ENCODE measurements around the gene UBQLN3. TPM values are rescaled to one million over a fixed set of nuclear protein-coding genes. Genes with fewer than 3 reads are reported as not detected.

Gene UBQLN3
- total RNA-seq, 2 donors from 2014 or later, result 2.8 to 13.5 TPM

DNA sequence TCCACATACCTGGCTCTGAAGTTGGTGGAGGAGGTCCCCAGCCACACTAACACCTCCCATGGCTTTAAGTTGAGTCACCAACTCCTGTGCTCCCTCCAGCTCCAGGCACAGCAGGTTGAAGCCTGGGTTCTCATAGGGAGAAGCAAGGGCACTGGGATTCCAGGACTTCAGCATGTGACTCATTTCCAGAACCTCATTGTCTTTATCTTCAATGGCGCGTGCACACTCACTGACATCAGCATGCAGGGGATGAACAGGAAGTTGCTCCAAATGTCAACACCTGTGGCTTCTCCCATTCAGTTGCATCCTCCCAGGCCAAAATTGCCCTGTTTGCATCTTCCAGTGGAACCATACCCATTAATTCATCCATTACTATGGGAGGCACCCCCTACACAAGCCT is 12.6 kb upstream of the UBQLN3 start:
- no peaks in the 10 kb centered on the region for H3K27me3 ChIP-seq (replicated peaks; ENCODE audit: insufficient read depth)
- no peak for TF ChIP-seq POLR2AphosphoS5 (IDR thresholded peaks at IDR 0.05)
- H3K4me1 ChIP-seq (replicated peaks), result no peaks in the 10 kb centered on the region
- DNase-seq (ENCODE audit: low spot score), result no peak
- H3K27ac ChIP-seq, result no peak overlapping the region
- no peaks in the 10 kb centered on the region for H3K36me3 ChIP-seq
- 98% methylated on average over 2 of the region's 2 CpGs for WGBS
- intact Hi-C loops (cut with DNase I), result no loop called here
- H3K9me3 ChIP-seq, result no peaks in the 10 kb centered on the region
- H3K4me3 ChIP-seq, result no peak overlapping the region

DNA sequence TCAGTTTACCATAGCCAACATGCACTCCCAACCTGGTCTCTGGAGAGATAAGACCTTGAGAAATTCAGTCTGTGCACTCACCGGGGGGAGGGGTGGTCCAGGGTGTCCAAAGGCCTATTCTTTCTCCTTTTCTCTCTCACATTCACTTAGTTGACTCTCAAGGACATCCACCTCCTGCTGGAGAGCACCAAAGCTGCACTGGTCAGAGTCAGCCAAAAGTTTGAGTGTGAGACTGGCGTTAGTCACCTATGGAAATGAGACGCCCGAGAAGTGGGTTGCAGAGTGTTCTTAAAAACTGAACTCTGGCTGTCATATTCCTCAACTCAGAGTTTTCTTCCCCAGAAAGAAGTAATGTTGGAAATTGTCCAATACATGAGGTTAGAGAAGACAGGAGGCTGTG is 11.8 kb upstream of the UBQLN3 start:
- Histone ChIP-seq H3K27ac (no peak overlapping the region), H3K36me3 (no peaks in the 10 kb centered on the region), H3K9me3 (no peaks in the 10 kb centered on the region), H3K4me1 (replicated peaks) (no peaks in the 10 kb centered on the region), H3K27me3 (replicated peaks; ENCODE audit: insufficient read depth) (no peaks in the 10 kb centered on the region), H3K4me3 (no peak overlapping the region)
- intact Hi-C loops (cut with DNase I), result no loop called here
- WGBS, result 91% methylated on average over 4 of the region's 4 CpGs
- DNase-seq (ENCODE audit: low spot score), result no peak
- TF ChIP-seq, protein P1, sequence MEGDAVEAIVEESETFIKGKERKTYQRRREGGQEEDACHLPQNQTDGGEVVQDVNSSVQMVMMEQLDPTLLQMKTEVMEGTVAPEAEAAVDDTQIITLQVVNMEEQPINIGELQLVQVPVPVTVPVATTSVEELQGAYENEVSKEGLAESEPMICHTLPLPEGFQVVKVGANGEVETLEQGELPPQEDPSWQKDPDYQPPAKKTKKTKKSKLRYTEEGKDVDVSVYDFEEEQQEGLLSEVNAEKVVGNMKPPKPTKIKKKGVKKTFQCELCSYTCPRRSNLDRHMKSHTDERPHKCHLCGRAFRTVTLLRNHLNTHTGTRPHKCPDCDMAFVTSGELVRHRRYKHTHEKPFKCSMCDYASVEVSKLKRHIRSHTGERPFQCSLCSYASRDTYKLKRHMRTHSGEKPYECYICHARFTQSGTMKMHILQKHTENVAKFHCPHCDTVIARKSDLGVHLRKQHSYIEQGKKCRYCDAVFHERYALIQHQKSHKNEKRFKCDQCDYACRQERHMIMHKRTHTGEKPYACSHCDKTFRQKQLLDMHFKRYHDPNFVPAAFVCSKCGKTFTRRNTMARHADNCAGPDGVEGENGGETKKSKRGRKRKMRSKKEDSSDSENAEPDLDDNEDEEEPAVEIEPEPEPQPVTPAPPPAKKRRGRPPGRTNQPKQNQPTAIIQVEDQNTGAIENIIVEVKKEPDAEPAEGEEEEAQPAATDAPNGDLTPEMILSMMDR (IDR thresholded peaks at IDR 0.05), result no peak
- TF ChIP-seq POLR2AphosphoS5 (IDR thresholded peaks at IDR 0.05) (no peak), POLR2A (IDR thresholded peaks at IDR 0.05) (no peak)

DNA sequence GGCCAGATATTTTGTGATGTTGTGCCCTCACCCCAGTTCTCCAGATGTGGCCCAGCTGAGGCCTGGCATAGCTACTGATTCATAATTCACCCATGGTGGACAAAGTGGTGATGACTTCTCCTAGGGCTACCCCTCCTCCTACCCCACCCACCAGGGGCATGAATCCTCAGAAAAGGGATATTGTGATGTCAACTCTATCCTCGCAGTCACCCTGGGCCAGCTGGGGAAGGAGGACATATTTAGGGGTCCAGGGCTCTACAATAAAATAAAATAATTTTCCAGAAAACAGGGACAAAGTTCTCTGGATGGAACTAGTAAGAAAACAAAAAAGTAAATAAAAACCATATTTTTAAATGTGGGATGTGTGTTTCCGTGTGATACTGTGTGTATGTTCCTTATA is 6.8 kb upstream of the UBQLN3 start, which contains the start of gene UBQLNL:
Gene UBQLNL, minus strand, starts transcription at position 101 of the 400 bp plus-strand sequence. CDS start 258 bp downstream, outside the sequence.
- H3K27me3 ChIP-seq (replicated peaks; ENCODE audit: insufficient read depth), result no peaks in the 10 kb centered on the region
- H3K27ac ChIP-seq, result no peak within 1 kb of the TSS
- no peaks in the 10 kb centered on the region for H3K4me1 ChIP-seq (replicated peaks)
- H3K4me3 ChIP-seq, result no peak within 1 kb of the TSS
- H3K36me3 ChIP-seq, result no peaks in the 10 kb centered on the region
- TF ChIP-seq POLR2A (IDR thresholded peaks at IDR 0.05) (no peak), POLR2AphosphoS5 (IDR thresholded peaks at IDR 0.05) (no peak)
- TF ChIP-seq, protein P1 (IDR thresholded peaks at IDR 0.05), result no peak
- no peak for DNase-seq (ENCODE audit: low spot score)
- no peaks in the 10 kb centered on the region for H3K9me3 ChIP-seq
- intact Hi-C loops (cut with DNase I), result no loop called here
- 92% methylated on average over 2 of the region's 2 CpGs for WGBS

DNA sequence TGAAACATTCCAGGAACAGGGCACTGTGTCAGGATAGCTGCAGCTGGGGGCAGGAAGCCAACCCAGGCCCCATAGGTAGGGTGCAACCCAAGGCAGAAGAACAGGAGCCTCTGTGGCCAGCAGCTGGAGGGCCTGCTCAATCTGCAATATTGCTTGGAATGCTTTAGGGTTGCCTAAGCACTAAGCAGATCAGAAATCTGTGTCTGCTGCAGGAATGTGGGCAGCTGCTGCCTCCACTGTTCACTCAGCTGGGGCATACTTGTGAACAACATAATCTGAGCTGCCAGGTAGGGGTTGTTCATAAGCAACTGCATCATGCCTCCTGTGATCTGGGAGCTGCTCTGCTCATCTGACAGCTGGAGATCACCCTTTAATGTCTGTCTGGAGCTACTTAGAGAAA is 5.1 kb upstream of the UBQLN3 start:
- H3K4me1 ChIP-seq (replicated peaks), result no peaks in the 10 kb centered on the region
- no peak overlapping the region for H3K27ac ChIP-seq
- no peaks in the 10 kb centered on the region for H3K27me3 ChIP-seq (replicated peaks; ENCODE audit: insufficient read depth)
- no peak for TF ChIP-seq POLR2A (IDR thresholded peaks at IDR 0.05)
- TF ChIP-seq, protein P1 (IDR thresholded peaks at IDR 0.05), result no peak
- TF ChIP-seq POLR2AphosphoS5 (IDR thresholded peaks at IDR 0.05), result no peak
- intact Hi-C loops (cut with DNase I), result no loop called here
- no peaks in the 10 kb centered on the region for H3K9me3 ChIP-seq
- no peaks in the 10 kb centered on the region for H3K36me3 ChIP-seq
- no peak overlapping the region for H3K4me3 ChIP-seq
- no peak for DNase-seq (ENCODE audit: low spot score)

DNA sequence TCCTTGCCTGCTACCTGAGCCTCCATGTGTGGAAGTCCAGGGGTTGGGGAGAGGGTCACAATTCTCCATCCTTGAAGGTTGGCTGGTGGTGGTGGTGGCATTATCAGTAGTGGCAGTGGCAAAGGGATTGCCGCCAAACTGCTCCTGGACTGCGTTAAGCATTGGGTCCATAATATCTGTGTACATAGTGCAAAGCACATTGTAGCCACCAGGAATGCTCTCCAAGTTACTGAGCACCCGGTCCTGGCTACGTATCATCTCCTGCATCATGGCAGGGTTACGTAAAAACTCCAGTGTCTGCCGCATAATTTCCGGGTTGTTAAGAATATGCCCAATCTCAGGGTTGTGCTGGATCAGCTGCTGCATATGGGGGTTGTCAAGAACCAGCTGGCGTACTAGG is 1.2 kb downstream of the UBQLN3 start:
- TF ChIP-seq, protein P1 (IDR thresholded peaks at IDR 0.05), result no peak
- no peak for TF ChIP-seq POLR2A (IDR thresholded peaks at IDR 0.05)
- no peak for TF ChIP-seq POLR2AphosphoS5 (IDR thresholded peaks at IDR 0.05)
- whole genome bisulfite sequencing, result 93% methylated on average over 8 of the region's 8 CpGs
- Histone ChIP-seq H3K36me3 (no peaks in the 10 kb centered on the region), H3K27me3 (replicated peaks; ENCODE audit: insufficient read depth) (no peaks in the 10 kb centered on the region), H3K9me3 (no peaks in the 10 kb centered on the region), H3K27ac (no peak overlapping the region), H3K4me3 (no peak overlapping the region), H3K4me1 (replicated peaks) (no peaks in the 10 kb centered on the region)
- DNase-seq (ENCODE audit: low spot score), result no peak
- intact Hi-C loops (cut with DNase I), result no loop called here

Data from prostate gland (tissue), 2 donors.